Kidney (tissue), 14 donors: ENCODE measurements around the gene PCSK5. TPM values are rescaled to one million over a fixed set of nuclear protein-coding genes. Genes with fewer than 3 reads are reported as not detected.
"Not testable (repeated sequence)": the region's sequence is repeated elsewhere in the genome, so short reads cannot be mapped to it uniquely, and the experiment has no call there.

Experiments used
- DNase-seq, 5 donors: peaks; one replicate each; pipeline ENCODE4 v3.0.0-alpha.2; 2013 to 2020
- FAIRE-seq: peaks from 2 replicates; lab custom pipeline; 2012; peaks lifted over from hg19 to GRCh38; lab: Jason Lieb, UNC
- H3K27ac ChIP-seq, 2 donors: one replicate each; pipeline ENCODE4 v1.7.0; 2013; ENCODE audit warnings: low read depth in 2 of 2, low read length in 2 of 2, inconsistent platforms in 1 of 2
- H3K27me3 ChIP-seq: one replicate; pipeline ENCODE4 v1.7.1; 2013; ENCODE audit warnings: low read length, inconsistent platforms; ENCODE audit not compliant: control insufficient read depth, insufficient read depth
- H3K36me3 ChIP-seq, 3 donors: one replicate each; pipeline versions ENCODE4 v1.7.0 to v1.7.1; 2013; ENCODE audit warnings: low read length in 3 of 3, control low read depth in 1 of 3, inconsistent platforms in 1 of 3; ENCODE audit not compliant: insufficient read depth in 3 of 3, control insufficient read depth in 2 of 3
- H3K4me1 ChIP-seq, 3 donors: one replicate each; pipeline versions ENCODE4 v1.7.0 to v1.7.1; 2013; ENCODE audit warnings: low read length in 3 of 3, inconsistent platforms in 1 of 3, low read depth in 1 of 3; ENCODE audit not compliant: control insufficient read depth in 2 of 3, insufficient read depth in 2 of 3
- H3K4me3 ChIP-seq, 3 donors: one replicate each; pipeline versions ENCODE4 v1.7.0 to v1.8.1; 2013; ENCODE audit warnings: low read length in 3 of 3, control low read depth in 1 of 3, inconsistent platforms in 1 of 3
- H3K9ac ChIP-seq, 3 donors: one replicate each; pipeline versions ENCODE4 v1.7.0 to v1.7.1; 2013; ENCODE audit warnings: low read length in 3 of 3, control low read depth in 1 of 3, inconsistent platforms in 1 of 3
- H3K9me3 ChIP-seq, 3 donors: one replicate each; pipeline versions ENCODE4 v1.7.0 to v1.7.1; 2013; ENCODE audit warnings: low read length in 3 of 3, control low read depth in 1 of 3, inconsistent platforms in 1 of 3; ENCODE audit not compliant: control insufficient read depth in 2 of 3, insufficient read depth in 1 of 3
- CTCF ChIP-seq: IDR thresholded peaks from 3 replicates; pipeline ENCODE4 v1.5.1; 2012; ENCODE audit warnings: mild to moderate bottlenecking, moderate library complexity, borderline replicate concordance; ENCODE audit not compliant: insufficient read depth; ENCODE audit errors: extremely low read depth
- intact Hi-C: fragments of 100-400 bp; cut with DNase I; formaldehyde crosslinking; loops from one replicate; pipeline ENCODE4 v1.11.1; 2022
- polyA plus RNA-seq: library from polyadenylated mRNA; stranded (reverse); fragments of 350-450 nt; fragmentation: Illumina TruSeq; extraction: RNeasy Lipid Tissue Mini Kit (QIAGEN cat#74804); gene quantifications from one replicate; pipeline ENCODE4 v1.2.3, GENCODE V29; 2014; ENCODE audit warnings: low read depth, low replicate concordance; ENCODE audit not compliant: insufficient read depth
- total RNA-seq: library from RNA; stranded (reverse); fragmentation: NEBNext Ultra II Directional; extraction: Animal tissue kit (Norgen Biotek cat#: 25700); gene quantifications from one replicate; pipeline ENCODE4 v1.2.1, GENCODE V29; 2021
- donor health status: control.
- donor health status: control.
- donor health status: control.
- donor health status: control.
- donor health status: control.
- donor health status: DM: yes; HTN: yes; CAD: no.
- donor health status: Normal renal cell carcinoma (clear cell type).

Gene PCSK5
- total and polyA plus RNA-seq, 2 donors from 2014 or later = 1.6 to 14.7 TPM

- intact Hi-C loops = no loop called here
- no peaks in the 10 kb centered on the region for H3K36me3 ChIP-seq
- no peak for TF ChIP-seq CTCF
- H3K27ac ChIP-seq = no peak overlapping the region
- H3K27me3 ChIP-seq = no peaks in the 10 kb centered on the region
- no peak for FAIRE-seq
- no peaks in the 10 kb centered on the region for H3K9me3 ChIP-seq
- no peak overlapping the region for H3K9ac ChIP-seq
- DNase-seq = no peak
- no peak overlapping the region for H3K4me3 ChIP-seq
- peaks cover 0 to 8% (median 0%) of the 10 kb centered on the region in 3 donors for H3K4me1 ChIP-seq
Observed at GRCh38 chr9:76302543-76302942, 412.1 kb downstream of the PCSK5 start.

- TF ChIP-seq CTCF = peak; percentile 59
- no peaks in the 10 kb centered on the region for H3K36me3 ChIP-seq
- no peak overlapping the region for H3K4me3 ChIP-seq
- no peaks in the 10 kb centered on the region for H3K9me3 ChIP-seq
- peak in 4 of 5 donors; percentile 18 to 72 (median 41) for DNase-seq
- intact Hi-C loops = no loop called here
- H3K9ac ChIP-seq = no peak overlapping the region
- FAIRE-seq = peak; percentile 85
- no peak overlapping the region for H3K27ac ChIP-seq
- H3K4me1 ChIP-seq = peaks cover 0 to 3% (median 0%) of the 10 kb centered on the region in 3 donors
- no peaks in the 10 kb centered on the region for H3K27me3 ChIP-seq
Observed at GRCh38 chr9:76302947-76303550, 412.6 kb downstream of the PCSK5 start.

GRCh38 chr9:76307047-76307446 lies 416.6 kb downstream of the PCSK5 start:
- intact Hi-C loops, H3K9me3 ChIP-seq, H3K27ac ChIP-seq, H3K36me3 ChIP-seq, FAIRE-seq, H3K9ac ChIP-seq, H3K4me3 ChIP-seq, H3K27me3 ChIP-seq, H3K4me1 ChIP-seq: not testable (repeated sequence)
- peak in 2 of 5 donors; percentile 4 to 10 for DNase-seq

GRCh38 chr9:76310577-76310976 lies 420.1 kb downstream of the PCSK5 start:
- Histone ChIP-seq H3K9ac (no peak overlapping the region), H3K36me3 (no peaks in the 10 kb centered on the region), H3K4me3 (no peak overlapping the region), H3K27me3 (no peaks in the 10 kb centered on the region), H3K4me1 (peaks cover 0 to 9% (median 2%) of the 10 kb centered on the region in 3 donors), H3K27ac (no peak overlapping the region), H3K9me3 (no peaks in the 10 kb centered on the region)
- DNase-seq = peak in 1 of 5 donors; percentile 56
- TF ChIP-seq CTCF = no peak
- FAIRE-seq = no peak
- intact Hi-C loops = no loop called here
